C4-2B (cell line): ENCODE measurements around the gene ROMO1.

ENCODE experiments used
- CTCF ChIP-seq: fragments of 450-650 bp; conservative IDR thresholded peaks from 2 replicates; pipeline ENCODE4 v1.5.1; 2017; ENCODE audit warnings: mild to moderate bottlenecking
- ZFX ChIP-seq: fragments of 450-650 bp; IDR thresholded peaks from 2 replicates; pipeline ENCODE4 v1.6.1; 2017

GRCh38 chr20:35653430-35653734 is 45.8 kb upstream of the ROMO1 start:
- no peak for TF ChIP-seq CTCF
- TF ChIP-seq ZFX, result no peak
